ENCODE results near the gene DHX40. TPM values are rescaled to one million over a fixed set of nuclear protein-coding genes. Genes with fewer than 3 reads are reported as not detected.

The DHX40 gene
- polyA plus RNA-seq, 1 experiment = 19.0 TPM

- Histone ChIP-seq H3K4me3 (ENCODE audit: low read depth, low read length) (no peak overlapping the region), H3K27me3 (ENCODE audit: control insufficient read depth, insufficient read depth, low read length) (no peaks in the 10 kb centered on the region), H3K36me3 (ENCODE audit: control insufficient read depth, insufficient read depth, low read length) (no peaks in the 10 kb centered on the region)
- POLR2A ChIA-PET = no interaction called here
- DNase-seq (ENCODE audit: low read depth) = no peak
- CTCF ChIA-PET = no interaction called here
- no peak for TF ChIP-seq CTCF (IDR thresholded peaks at IDR 0.05; ENCODE audit: insufficient read depth, low read depth, low read length)
Observed at GRCh38 chr17:59627770-59628171, 62.4 kb downstream of the DHX40 start.

DNA sequence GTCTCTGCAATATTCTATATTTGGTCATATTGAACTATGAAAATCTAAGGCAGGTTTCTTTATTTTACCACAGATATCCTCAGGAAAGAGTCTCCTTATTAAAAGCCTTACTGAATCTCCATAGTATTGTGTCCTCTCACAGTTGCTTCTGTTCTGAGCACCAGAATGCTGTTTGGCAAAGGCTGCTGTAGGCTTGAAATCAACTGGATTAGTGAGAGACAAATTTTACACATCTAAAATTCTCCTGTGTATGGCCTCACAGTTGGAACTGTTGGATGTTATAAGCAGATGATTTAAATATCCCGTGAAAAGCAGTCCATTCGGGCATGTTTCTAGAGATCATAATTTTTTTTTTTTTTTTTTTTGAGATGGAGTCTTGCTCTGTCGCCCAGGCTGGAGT lies 63.8 kb downstream of the DHX40 start:
- DNase-seq (ENCODE audit: low read depth) = no peak

GRCh38 chr17:59631276-59631675 lies 65.9 kb downstream of the DHX40 start:
- CTCF ChIA-PET = no interaction called here
- H3K27me3 ChIP-seq (ENCODE audit: control insufficient read depth, insufficient read depth, low read length) = no peaks in the 10 kb centered on the region
- H3K36me3 ChIP-seq (ENCODE audit: control insufficient read depth, insufficient read depth, low read length) = no peaks in the 10 kb centered on the region
- H3K4me3 ChIP-seq (ENCODE audit: low read depth, low read length) = no peak overlapping the region
- DNase-seq (ENCODE audit: low read depth) = no peak
- TF ChIP-seq CTCF (IDR thresholded peaks at IDR 0.05; ENCODE audit: insufficient read depth, low read depth, low read length) = no peak
- POLR2A ChIA-PET = no interaction called here

More for the DNA sequence above, 63.8 kb downstream of the DHX40 start:
- POLR2A ChIA-PET = no interaction called here
- Histone ChIP-seq H3K27me3 (ENCODE audit: control insufficient read depth, insufficient read depth, low read length) (no peaks in the 10 kb centered on the region), H3K4me3 (ENCODE audit: low read depth, low read length) (no peak overlapping the region), H3K36me3 (ENCODE audit: control insufficient read depth, insufficient read depth, low read length) (no peaks in the 10 kb centered on the region)
- CTCF ChIA-PET = interaction anchor here (0.6 to 1.1 kb wide), 2 partner anchors 42 to 156 kb away, joined by 3 read pairs; no protein-coding TSS in a partner anchor
- no peak for TF ChIP-seq CTCF (IDR thresholded peaks at IDR 0.05; ENCODE audit: insufficient read depth, low read depth, low read length)

- H3K27me3 ChIP-seq (ENCODE audit: control insufficient read depth, insufficient read depth, low read length) = no peaks in the 10 kb centered on the region
Observed at GRCh38 chr17:59632398-59632797, 67.0 kb downstream of the DHX40 start.

DNA sequence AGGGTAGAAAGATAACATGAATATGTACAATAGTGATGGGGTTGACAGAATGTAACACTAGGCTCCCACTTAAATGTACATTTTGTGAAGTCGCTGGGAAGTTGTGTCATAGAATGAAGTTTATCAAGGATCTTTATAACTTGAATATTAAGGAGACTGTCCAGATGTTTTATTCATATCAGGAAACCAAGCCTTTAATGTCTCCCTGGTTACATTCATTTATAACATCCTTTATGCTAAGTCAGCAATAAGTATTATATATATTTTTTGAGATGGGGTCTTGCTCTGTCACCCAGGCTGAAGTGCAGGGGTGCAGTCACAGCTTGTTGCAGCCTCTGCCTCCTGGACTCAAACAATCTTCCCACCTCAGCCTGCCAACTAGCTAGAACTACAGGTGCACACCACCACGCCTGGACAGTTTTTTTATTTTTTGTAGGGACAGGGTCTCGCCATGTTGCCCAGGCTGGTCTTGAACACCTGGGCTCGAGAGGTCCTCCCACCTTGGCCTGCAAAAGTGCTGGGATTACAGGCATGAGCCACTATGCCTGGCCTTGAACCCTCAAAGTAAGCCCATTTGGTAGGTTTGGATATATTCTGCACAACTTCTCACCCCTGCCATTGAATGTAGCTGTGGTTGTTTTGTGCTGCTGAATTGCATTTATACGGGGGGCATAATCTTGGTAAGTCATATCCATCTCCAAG lies 68.4 kb downstream of the DHX40 start:
- no peak for DNase-seq (ENCODE audit: low read depth)
- TF ChIP-seq CTCF (IDR thresholded peaks at IDR 0.05; ENCODE audit: insufficient read depth, low read depth, low read length) = no peak
- H3K27me3 ChIP-seq (ENCODE audit: control insufficient read depth, insufficient read depth, low read length) = no peaks in the 10 kb centered on the region
- no peaks in the 10 kb centered on the region for H3K36me3 ChIP-seq (ENCODE audit: control insufficient read depth, insufficient read depth, low read length)
- H3K4me3 ChIP-seq (ENCODE audit: low read depth, low read length) = no peak overlapping the region
- ChIA-PET POLR2A (no interaction called here), CTCF (no interaction called here)

More at GRCh38 chr17:59632398-59632797, 67.0 kb downstream of the DHX40 start:
- Histone ChIP-seq H3K36me3 (ENCODE audit: control insufficient read depth, insufficient read depth, low read length) (no peaks in the 10 kb centered on the region), H3K4me3 (ENCODE audit: low read depth, low read length) (no peak overlapping the region)
- POLR2A ChIA-PET = no interaction called here
- TF ChIP-seq CTCF (IDR thresholded peaks at IDR 0.05; ENCODE audit: insufficient read depth, low read depth, low read length) = no peak
- no peak for DNase-seq (ENCODE audit: low read depth)
- CTCF ChIA-PET = no interaction called here
